T-helper 2 cell treated with Interferon-gamma antibody and Interleukin-4, amounts not matched to agents 5 μg/mL and 100 μg/mL, for 36 hours (primary cell): ENCODE results near the gene MYPN.
A peak's percentile ranks its signal among the peaks of the same experiment; 100 is the strongest.
"Not testable (repeated sequence)": the region's sequence is repeated elsewhere in the genome, so short reads cannot be mapped to it uniquely, and the experiment has no call there.

Experiments
- DNase-seq: peaks from one replicate; pipeline ENCODE4 v3.0.0; 2021; ENCODE audit warnings: low spot score
- H3K27ac Mint-ChIP-seq: one replicate; pipeline ENCODE4 v1.8.0; 2021; ENCODE audit warnings: mild to moderate bottlenecking, mixed read lengths
- H3K27me3 Mint-ChIP-seq: one replicate; pipeline ENCODE4 v1.8.0; 2021; ENCODE audit warnings: low read depth, mixed read lengths
- H3K36me3 Mint-ChIP-seq: one replicate; pipeline ENCODE4 v1.8.0; 2021; ENCODE audit warnings: low read depth, mixed read lengths
- H3K4me1 Mint-ChIP-seq: one replicate; pipeline ENCODE4 v1.8.0; 2021; ENCODE audit warnings: low read depth, mixed read lengths
- H3K4me3 Mint-ChIP-seq: one replicate; pipeline ENCODE4 v1.8.0; 2022; ENCODE audit warnings: mild to moderate bottlenecking, moderate library complexity, mixed read lengths
- H3K9me3 Mint-ChIP-seq: one replicate; pipeline ENCODE4 v1.8.0; 2021; ENCODE audit warnings: mixed read lengths

Gene MYPN

DNA sequence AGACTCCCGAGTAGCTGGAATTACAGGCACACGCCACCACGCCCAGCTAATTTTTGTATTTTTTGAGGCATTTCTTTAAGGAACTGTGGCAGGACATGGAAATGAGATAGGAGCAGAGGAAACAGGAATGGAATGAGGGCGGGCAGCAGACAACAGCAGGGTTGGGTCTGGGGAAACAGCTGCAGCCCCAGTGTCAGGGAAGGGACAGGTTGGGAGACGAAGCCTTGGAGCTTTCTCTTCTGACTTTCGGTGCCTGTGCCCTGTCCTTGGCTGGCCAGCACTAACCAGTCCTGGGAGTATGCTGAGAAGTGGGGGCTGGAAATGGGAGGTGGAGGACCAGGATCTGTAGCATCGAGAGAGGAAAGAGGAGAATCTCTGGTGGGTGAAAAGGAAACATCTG is 75.3 kb downstream of the MYPN start:
- H3K9me3 Mint-ChIP-seq = no peaks in the 10 kb centered on the region
- peaks cover 21% of the 10 kb centered on the region for H3K27me3 Mint-ChIP-seq
- no peak overlapping the region for H3K27ac Mint-ChIP-seq
- no peaks in the 10 kb centered on the region for H3K36me3 Mint-ChIP-seq
- DNase-seq = no peak
- no peaks in the 10 kb centered on the region for H3K4me1 Mint-ChIP-seq
- H3K4me3 Mint-ChIP-seq = no peak overlapping the region

- H3K4me1 Mint-ChIP-seq = no peaks in the 10 kb centered on the region
- H3K9me3 Mint-ChIP-seq = no peaks in the 10 kb centered on the region
- no peak overlapping the region for H3K4me3 Mint-ChIP-seq
- H3K36me3 Mint-ChIP-seq = no peaks in the 10 kb centered on the region
- H3K27ac Mint-ChIP-seq = no peak overlapping the region
- no peak for DNase-seq
- H3K27me3 Mint-ChIP-seq = peaks cover 22% of the 10 kb centered on the region
Observed at GRCh38 chr10:68185085-68185484, 75.8 kb downstream of the MYPN start.

DNA sequence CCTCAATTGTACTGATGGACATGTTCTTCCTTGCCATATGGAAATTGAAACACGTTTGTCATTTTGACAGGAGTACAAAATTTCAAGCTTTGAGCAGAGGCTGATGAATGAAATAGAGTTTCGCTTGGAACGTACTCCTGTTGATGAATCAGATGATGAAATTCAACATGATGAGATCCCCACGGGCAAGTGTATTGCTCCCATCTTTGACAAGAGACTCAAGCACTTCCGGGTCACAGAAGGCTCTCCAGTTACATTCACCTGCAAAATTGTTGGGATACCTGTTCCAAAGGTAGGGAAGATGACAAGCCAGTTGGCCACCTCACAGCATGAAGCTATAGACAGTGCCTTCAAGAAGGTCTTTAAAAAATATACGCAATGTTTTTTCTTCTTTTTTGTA is 79.5 kb downstream of the MYPN start:
- no peaks in the 10 kb centered on the region for H3K36me3 Mint-ChIP-seq
- peaks cover 1% of the 10 kb centered on the region for H3K4me1 Mint-ChIP-seq

DNA sequence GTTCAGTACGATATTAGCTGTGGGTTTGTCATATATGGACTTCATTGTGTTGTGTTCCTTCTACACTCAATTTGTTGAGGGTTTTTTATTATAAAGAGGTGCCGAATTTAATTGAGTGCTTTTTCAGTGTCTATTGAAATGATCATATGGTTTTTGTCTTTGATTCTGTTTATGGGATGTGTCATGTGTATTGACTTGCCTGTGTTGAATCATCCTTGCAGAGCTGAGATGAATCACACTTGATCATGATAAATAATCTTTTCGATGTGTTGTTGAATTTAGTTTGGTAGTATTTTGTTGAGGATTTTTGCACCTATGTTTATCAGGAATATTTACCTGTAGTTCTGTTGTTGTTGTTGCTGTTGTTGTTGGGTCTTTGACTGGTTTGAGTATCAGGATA is 82.8 kb downstream of the MYPN start:
- no peak overlapping the region for H3K27ac Mint-ChIP-seq
- H3K9me3 Mint-ChIP-seq = peaks cover 5% of the 10 kb centered on the region
- H3K27me3 Mint-ChIP-seq = peaks cover 34% of the 10 kb centered on the region
- H3K36me3 Mint-ChIP-seq = no peaks in the 10 kb centered on the region
- H3K4me1 Mint-ChIP-seq = peaks cover 1% of the 10 kb centered on the region
- no peak overlapping the region for H3K4me3 Mint-ChIP-seq
- DNase-seq = no peak

More for the DNA sequence above, 79.5 kb downstream of the MYPN start:
- H3K9me3 Mint-ChIP-seq = peaks cover 5% of the 10 kb centered on the region
- peaks cover 39% of the 10 kb centered on the region for H3K27me3 Mint-ChIP-seq
- no peak overlapping the region for H3K27ac Mint-ChIP-seq
- DNase-seq = no peak
- H3K4me3 Mint-ChIP-seq = no peak overlapping the region

GRCh38 chr10:68194290-68194689 is 85.0 kb downstream of the MYPN start:
- no peaks in the 10 kb centered on the region for H3K36me3 Mint-ChIP-seq
- H3K27ac Mint-ChIP-seq = no peak overlapping the region
- peaks cover 5% of the 10 kb centered on the region for H3K9me3 Mint-ChIP-seq
- H3K4me1 Mint-ChIP-seq = peaks cover 1% of the 10 kb centered on the region
- DNase-seq = no peak
- no peak overlapping the region for H3K4me3 Mint-ChIP-seq
- H3K27me3 Mint-ChIP-seq = peaks cover 38% of the 10 kb centered on the region

DNA sequence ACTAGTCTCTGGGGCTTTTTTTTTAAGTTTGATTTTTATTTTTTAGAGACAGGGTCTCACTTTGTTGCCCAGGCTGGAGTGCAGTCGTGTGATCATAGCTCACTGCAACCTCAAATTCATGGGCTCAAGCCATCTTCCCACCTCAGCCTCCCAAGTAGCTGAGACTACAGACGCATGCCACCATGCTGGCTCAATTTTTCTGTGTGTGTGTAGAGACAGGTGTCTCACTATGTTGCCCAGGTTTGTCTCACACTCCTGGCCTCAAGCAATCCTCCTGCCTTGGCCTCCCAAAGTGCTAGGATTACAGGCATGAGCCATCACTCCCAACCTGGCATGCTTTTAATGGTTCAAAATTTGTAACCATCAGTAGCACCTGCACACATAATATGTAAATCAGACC is 86.5 kb downstream of the MYPN start:
- H3K4me1 Mint-ChIP-seq, H3K9me3 Mint-ChIP-seq, H3K27ac Mint-ChIP-seq, H3K36me3 Mint-ChIP-seq, DNase-seq, H3K4me3 Mint-ChIP-seq: not testable (repeated sequence)
- H3K27me3 Mint-ChIP-seq = peaks cover 36% of the 10 kb centered on the region

DNA sequence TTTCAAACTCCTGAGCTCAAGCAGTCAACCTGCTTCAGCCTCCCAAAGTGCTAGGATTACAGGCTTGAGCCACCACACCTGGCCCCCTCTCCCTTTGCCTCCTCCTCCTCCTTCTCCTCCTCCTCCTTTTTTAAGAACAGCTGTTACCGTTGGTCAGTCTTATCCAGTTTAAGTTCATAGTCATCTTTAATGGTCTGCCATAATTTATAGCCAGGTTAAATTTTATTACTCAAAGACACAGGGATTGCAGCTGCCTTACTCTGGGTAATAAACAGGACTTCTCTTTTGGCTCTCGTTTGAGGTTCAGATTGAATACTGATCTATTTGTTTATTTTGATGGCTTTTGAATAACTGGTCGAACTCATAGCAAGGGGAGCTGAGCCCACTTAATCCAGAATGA is 87.4 kb downstream of the MYPN start:
- Mint-ChIP-seq H3K4me3 (no peak overlapping the region), H3K36me3 (no peaks in the 10 kb centered on the region), H3K27ac (no peak overlapping the region), H3K9me3 (peaks cover 5% of the 10 kb centered on the region), H3K27me3 (peaks cover 35% of the 10 kb centered on the region), H3K4me1 (peaks cover 1% of the 10 kb centered on the region)
- DNase-seq = no peak

- H3K36me3 Mint-ChIP-seq = no peaks in the 10 kb centered on the region
- peaks cover 4% of the 10 kb centered on the region for H3K4me1 Mint-ChIP-seq
- H3K27me3 Mint-ChIP-seq = peaks cover 14% of the 10 kb centered on the region
- H3K4me3 Mint-ChIP-seq = no peak overlapping the region
- H3K9me3 Mint-ChIP-seq = no peaks in the 10 kb centered on the region
- DNase-seq = peak; percentile 17
- H3K27ac Mint-ChIP-seq = no peak overlapping the region
Observed at GRCh38 chr10:68202960-68203353, 93.7 kb downstream of the MYPN start.

DNA sequence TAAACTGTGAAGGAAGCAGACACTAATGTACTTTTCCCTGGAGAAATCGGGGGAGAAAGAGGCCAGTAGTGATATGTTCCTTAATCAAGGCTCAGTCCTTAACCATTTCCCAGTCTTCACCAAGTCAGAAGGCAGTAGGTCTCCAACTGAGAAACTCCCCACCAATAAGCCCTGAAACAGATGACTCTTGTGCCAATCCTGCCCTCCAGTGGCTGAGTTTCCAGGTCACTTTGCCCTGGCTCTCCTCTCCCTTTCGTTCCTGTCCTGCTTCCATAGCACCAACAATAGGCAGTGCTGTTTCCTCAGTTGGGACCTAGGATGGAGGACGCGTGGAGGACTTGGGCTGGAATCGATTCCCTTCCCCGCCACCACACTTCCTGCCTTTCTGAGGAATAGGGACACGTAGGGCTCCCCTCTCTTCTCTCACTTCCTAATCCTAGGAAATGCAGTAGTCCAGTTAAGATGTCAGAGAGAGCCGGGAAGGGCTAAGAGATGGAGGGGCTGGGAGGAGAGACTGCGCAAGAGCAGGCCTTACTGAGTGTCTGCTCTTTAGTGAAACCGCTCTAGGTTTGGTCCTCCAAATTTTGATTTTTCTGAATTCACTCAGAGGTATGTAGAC is 99.2 kb downstream of the MYPN start:
- Mint-ChIP-seq H3K4me1 (no peaks in the 10 kb centered on the region), H3K9me3 (no peaks in the 10 kb centered on the region), H3K27ac (no peak overlapping the region), H3K4me3 (no peak overlapping the region), H3K36me3 (no peaks in the 10 kb centered on the region), H3K27me3 (peaks cover 10% of the 10 kb centered on the region)
- DNase-seq = no peak

DNA sequence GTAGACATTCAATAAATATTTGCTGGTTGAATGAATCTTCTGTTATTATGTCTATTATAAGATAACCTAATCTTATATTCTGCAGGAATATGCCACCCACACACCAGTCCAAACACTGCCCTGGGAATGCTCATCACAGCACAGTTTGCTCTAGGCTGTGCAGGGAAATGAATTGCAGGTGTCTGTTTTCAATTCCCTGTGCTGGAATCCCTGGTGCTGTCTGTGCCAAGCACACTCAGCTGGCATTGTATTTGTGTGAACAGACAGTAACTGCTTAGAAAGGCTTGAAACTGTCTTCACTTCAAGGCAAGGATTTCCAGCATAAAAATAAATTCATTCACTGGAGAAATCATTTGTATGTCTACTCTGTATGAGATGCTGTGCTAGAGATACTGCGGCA is 102.4 kb downstream of the MYPN start:
- no peak overlapping the region for H3K27ac Mint-ChIP-seq
- H3K4me3 Mint-ChIP-seq = no peak overlapping the region
- H3K4me1 Mint-ChIP-seq = no peaks in the 10 kb centered on the region
- H3K27me3 Mint-ChIP-seq = peaks cover 11% of the 10 kb centered on the region
- no peak for DNase-seq
- no peaks in the 10 kb centered on the region for H3K36me3 Mint-ChIP-seq
- no peaks in the 10 kb centered on the region for H3K9me3 Mint-ChIP-seq

GRCh38 chr10:68212721-68213352 is 103.5 kb downstream of the MYPN start:
- Mint-ChIP-seq H3K4me3 (no peak overlapping the region), H3K4me1 (no peaks in the 10 kb centered on the region), H3K36me3 (no peaks in the 10 kb centered on the region), H3K27ac (no peak overlapping the region), H3K9me3 (no peaks in the 10 kb centered on the region), H3K27me3 (peaks cover 11% of the 10 kb centered on the region)
- DNase-seq = no peak

- Mint-ChIP-seq H3K27me3 (peaks cover 6% of the 10 kb centered on the region), H3K36me3 (no peaks in the 10 kb centered on the region), H3K4me1 (no peaks in the 10 kb centered on the region), H3K4me3 (no peak overlapping the region), H3K9me3 (no peaks in the 10 kb centered on the region), H3K27ac (no peak overlapping the region)
- DNase-seq = no peak
Observed at GRCh38 chr10:68218786-68219185, 109.5 kb downstream of the MYPN start.

DNA sequence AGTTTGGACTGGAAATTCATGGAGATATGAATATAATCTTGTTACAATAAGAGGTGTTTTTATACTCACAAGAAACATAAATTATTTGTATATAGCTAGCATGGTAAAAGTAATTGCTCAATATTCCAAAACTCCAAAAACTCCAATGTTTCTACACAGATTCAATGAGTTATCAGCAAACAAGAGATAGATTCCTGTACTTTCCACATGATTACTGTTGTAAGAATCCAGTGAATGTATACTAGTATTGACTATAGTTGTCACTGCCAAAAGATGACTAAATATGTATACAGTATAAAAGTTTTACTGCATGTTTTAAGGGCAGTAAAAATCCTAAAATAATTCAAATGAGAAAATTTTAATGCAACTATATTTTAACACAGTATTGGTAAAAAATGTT is 111.9 kb downstream of the MYPN start:
- no peak overlapping the region for H3K4me3 Mint-ChIP-seq
- H3K4me1 Mint-ChIP-seq = no peaks in the 10 kb centered on the region
- H3K36me3 Mint-ChIP-seq = no peaks in the 10 kb centered on the region
- no peak overlapping the region for H3K27ac Mint-ChIP-seq
- peaks cover 6% of the 10 kb centered on the region for H3K27me3 Mint-ChIP-seq
- DNase-seq = no peak
- H3K9me3 Mint-ChIP-seq = no peaks in the 10 kb centered on the region

DNA sequence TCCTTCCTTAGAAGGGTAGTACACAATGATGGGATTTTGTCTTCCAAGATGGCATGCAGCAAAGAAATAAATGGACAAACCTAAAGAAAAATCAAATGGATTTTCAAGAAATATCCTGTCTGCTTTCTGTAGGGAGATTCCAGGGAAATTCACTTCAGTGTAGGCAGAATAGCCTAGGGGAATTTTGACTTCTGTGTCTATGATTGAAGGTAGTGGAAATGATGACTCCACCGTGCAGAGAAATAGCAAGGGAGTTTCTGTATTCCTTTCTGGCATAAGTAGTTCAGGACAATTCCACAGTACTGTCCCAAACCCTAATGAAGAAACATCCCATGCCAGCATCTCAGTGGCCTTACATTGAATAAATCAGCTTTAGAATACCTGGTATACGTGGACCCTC is 113.1 kb downstream of the MYPN start:
- no peak overlapping the region for H3K27ac Mint-ChIP-seq
- DNase-seq = no peak
- H3K4me3 Mint-ChIP-seq = no peak overlapping the region
- H3K9me3 Mint-ChIP-seq = no peaks in the 10 kb centered on the region
- peaks cover 6% of the 10 kb centered on the region for H3K27me3 Mint-ChIP-seq
- no peaks in the 10 kb centered on the region for H3K36me3 Mint-ChIP-seq
- no peaks in the 10 kb centered on the region for H3K4me1 Mint-ChIP-seq
